Psoas muscle (tissue), 8 donors: ENCODE data around the gene TUBGCP6. TPM values are rescaled to one million over a fixed set of nuclear protein-coding genes. Genes with fewer than 3 reads are reported as not detected.
A peak's percentile ranks its signal among the peaks of the same experiment; 100 is the strongest.

Experiments
- ATAC-seq, 4 donors: fragments of 200-7000 bp; cut with Tn5 transposase; one replicate each; pipeline ENCODE4 v1.9.1; 2020; ENCODE audit warnings: moderate library complexity in 3 of 4, mild to moderate bottlenecking in 2 of 4
- DNase-seq, 2 donors: peaks; one replicate each; pipeline ENCODE4 v3.0.0-alpha.2; 2020
- H3K27ac ChIP-seq: fragments of 200-600 bp; one replicate; pipeline ENCODE4 v1.8.0; 2022
- H3K27me3 ChIP-seq, 3 donors: fragments of 200-600 bp in 1 of 3; one replicate each; pipeline versions ENCODE4 v1.6.1 to v1.8.0; 2013 to 2022; ENCODE audit warnings: low read length in 2 of 3, mild to moderate bottlenecking in 2 of 3, moderate library complexity in 1 of 3; ENCODE audit not compliant: insufficient read depth in 3 of 3
- H3K36me3 ChIP-seq, 2 donors: fragments of 200-600 bp in 1 of 2; one replicate each; pipeline versions ENCODE4 v1.6.1 to v1.8.0; 2013 to 2022; ENCODE audit warnings: low read depth in 1 of 2, mild to moderate bottlenecking in 1 of 2, moderate library complexity in 1 of 2; ENCODE audit not compliant: insufficient read depth in 1 of 2
- H3K4me1 ChIP-seq: fragments of 200-600 bp; one replicate; pipeline ENCODE4 v1.8.0; 2022
- H3K4me3 ChIP-seq: fragments of 200-600 bp; one replicate; pipeline ENCODE4 v1.8.0; 2022; ENCODE audit warnings: mild to moderate bottlenecking
- H3K9me3 ChIP-seq: fragments of 200-600 bp; one replicate; pipeline ENCODE4 v1.8.0; 2022
- CTCF ChIP-seq: fragments of 200-600 bp; IDR thresholded peaks from one replicate; pipeline ENCODE4 v1.8.0; 2022; ENCODE audit warnings: antibody characterized with exemption
- WGBS, 3 donors: extraction: QIAGEN DNeasy Blood & Tissue Kit; methylation state at CpG; one replicate each; pipeline versions ENCODE4 v1.1.6 to v1.1.7; 2013; 5-methylcytosine and 5-hydroxymethylcytosine counted together
- intact Hi-C, 2 donors: fragments of 100-400 bp; cut with DNase I; formaldehyde crosslinking; loops; one replicate each; pipeline versions ENCODE4 v1.11.0 to v1.14.2; 2022
- polyA plus RNA-seq, 3 donors: library from polyadenylated mRNA; stranded (reverse); fragments of 200-250 nt; gene quantifications; one replicate each; pipeline ENCODE4 v1.2.3, GENCODE V29; 2013
- total RNA-seq, 4 donors: library from RNA; stranded (reverse); fragmentation: NEBNext Ultra II Directional in 2 of 4; extraction: Animal tissue kit (Norgen Biotek cat#: 25700) in 2 of 4; gene quantifications; one replicate each; pipeline versions ENCODE4 v1.2.1 to v1.2.4, GENCODE V29; 2021 to 2023
- donor health status: healthy with polysubstance abuse.
- donor health status: DM: no; HTN: no; CAD: no; lungs with moderate emphysema.
- donor health status: Bipolar disorder and iron deficiency.
- donor health status: healthy.
- donor health status: DM: yes; HTN: yes; CAD: no.
- donor health status: DM: no; HTN: no; CAD: no.
- donor health status: DM: no; HTN: no; CAD: no.
- donor health status: DM: yes; HTN: yes; CAD: no.

Gene TUBGCP6
- total and polyA plus RNA-seq, 7 donors, result 9.5 to 21.8 (median 18.0) TPM

- peak; percentile 87 to 90 (median 88) for ATAC-seq
- H3K9me3 ChIP-seq, result no peaks in the 10 kb centered on the region
- DNase-seq, result peak; percentile 96
- no peak for TF ChIP-seq CTCF
- intact Hi-C loops, result loop anchor here in 1 of 2 donors (10.0 kb wide), 1 partner anchor 266 kb away; no protein-coding TSS in a partner anchor
- H3K36me3 ChIP-seq, result peaks cover 0 to 62% of the 10 kb centered on the region in 2 donors
- H3K27ac ChIP-seq, result peak within 1 kb of the TSS; percentile 75
- H3K4me3 ChIP-seq, result peak within 1 kb of the TSS; percentile 91
- H3K27me3 ChIP-seq, result no peaks in the 10 kb centered on the region
- H3K4me1 ChIP-seq, result peaks cover 21% of the 10 kb centered on the region
- 0 to 1% (median 0%) methylated on average over 28 to 105 of the region's 105 CpGs for WGBS, 3 donors
Observed at GRCh38 chr22:50200461-50201190, 44.2 kb downstream of the TUBGCP6 start, which contains the start of gene SELENOO. Gene SELENOO, plus strand, starts transcription at chr22:50201011. Its CDS starts 26 bp downstream, at chr22:50201037.

- peaks cover 14% of the 10 kb centered on the region for H3K4me1 ChIP-seq
- peaks cover 0 to 62% of the 10 kb centered on the region in 2 donors for H3K36me3 ChIP-seq
- no peak for DNase-seq
- peak; percentile 1 to 18 (median 4) for ATAC-seq
- H3K4me3 ChIP-seq, result peak overlapping the region; percentile 91
- no peaks in the 10 kb centered on the region for H3K27me3 ChIP-seq
- 13 to 14% (median 13%) methylated on average over 29 to 34 of the region's 34 CpGs for WGBS, 3 donors
- no peak for TF ChIP-seq CTCF
- intact Hi-C loops, result loop anchor here in 1 of 2 donors (10.0 kb wide), 1 partner anchor 265 kb away; no protein-coding TSS in a partner anchor
- H3K9me3 ChIP-seq, result no peaks in the 10 kb centered on the region
- peak overlapping the region; percentile 75 for H3K27ac ChIP-seq
Observed at GRCh38 chr22:50199829-50200460, 44.9 kb downstream of the TUBGCP6 start.

- peaks cover under 1 to 62% of the 10 kb centered on the region in 2 donors for H3K36me3 ChIP-seq
- H3K27ac ChIP-seq, result no peak overlapping the region
- intact Hi-C loops, result no loop called here
- ATAC-seq, result no peak
- H3K4me3 ChIP-seq, result peak overlapping the region; percentile 91
- TF ChIP-seq CTCF, result no peak
- peaks cover 11% of the 10 kb centered on the region for H3K4me1 ChIP-seq
- 67 to 79% (median 69%) methylated on average over 18 of the region's 18 CpGs for WGBS, 3 donors
- no peak for DNase-seq
- H3K9me3 ChIP-seq, result no peaks in the 10 kb centered on the region
- no peaks in the 10 kb centered on the region for H3K27me3 ChIP-seq
Observed at GRCh38 chr22:50199251-50199721, 45.5 kb downstream of the TUBGCP6 start.

- 86 to 91% (median 89%) methylated on average over 12 to 16 of the region's 16 CpGs for WGBS, 3 donors
- ATAC-seq (no peak), DNase-seq (no peak)
- no peak overlapping the region for H3K4me3 ChIP-seq
- no peak overlapping the region for H3K27ac ChIP-seq
- H3K4me1 ChIP-seq, result peaks cover 11% of the 10 kb centered on the region
- peaks cover 2 to 63% of the 10 kb centered on the region in 2 donors for H3K36me3 ChIP-seq
- intact Hi-C loops, result no loop called here
- no peaks in the 10 kb centered on the region for H3K9me3 ChIP-seq
- no peaks in the 10 kb centered on the region for H3K27me3 ChIP-seq
- TF ChIP-seq CTCF, result no peak
Observed at GRCh38 chr22:50198624-50199017, 46.2 kb downstream of the TUBGCP6 start.
